GM12874 (cell line): ENCODE results near the gene ELAC2.

Source experiments
- CTCF ChIP-seq: IDR thresholded peaks from 2 replicates; pipeline ENCODE4 v1.5.1; 2011; ENCODE audit warnings: low read depth, mild to moderate bottlenecking, control low read depth, low read length, moderate library complexity; ENCODE audit not compliant: insufficient read depth

The ELAC2 gene

DNA sequence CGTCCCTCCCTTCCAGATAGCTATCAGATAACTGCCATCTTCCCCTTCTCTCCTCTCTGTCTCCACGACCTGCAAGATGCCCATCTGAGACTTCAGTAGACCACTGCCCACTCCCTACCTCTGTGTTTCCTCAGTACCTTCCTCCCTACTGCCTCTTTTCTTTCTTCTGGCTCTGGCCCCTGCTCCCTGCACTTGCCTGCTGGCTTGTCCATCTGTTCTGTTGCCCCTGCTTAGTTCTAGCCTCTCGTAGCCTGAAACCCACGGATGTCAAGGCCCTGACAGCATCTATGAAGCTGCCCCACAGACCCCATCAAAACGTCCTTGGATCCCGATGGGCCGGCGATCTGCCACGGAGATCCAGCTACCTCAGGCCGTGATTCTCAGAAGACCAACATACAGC lies 53.0 kb downstream of the ELAC2 start:
- no peak for TF ChIP-seq CTCF

- no peak for TF ChIP-seq CTCF
Measured at GRCh38 chr17:12964162-12964561, 53.7 kb downstream of the ELAC2 start.

GRCh38 chr17:12963505-12963904 lies 54.3 kb downstream of the ELAC2 start:
- no peak for TF ChIP-seq CTCF

- no peak for TF ChIP-seq CTCF
Measured at GRCh38 chr17:12961655-12962054, 56.2 kb downstream of the ELAC2 start.

GRCh38 chr17:12959441-12959840 lies 58.4 kb downstream of the ELAC2 start:
- no peak for TF ChIP-seq CTCF

DNA sequence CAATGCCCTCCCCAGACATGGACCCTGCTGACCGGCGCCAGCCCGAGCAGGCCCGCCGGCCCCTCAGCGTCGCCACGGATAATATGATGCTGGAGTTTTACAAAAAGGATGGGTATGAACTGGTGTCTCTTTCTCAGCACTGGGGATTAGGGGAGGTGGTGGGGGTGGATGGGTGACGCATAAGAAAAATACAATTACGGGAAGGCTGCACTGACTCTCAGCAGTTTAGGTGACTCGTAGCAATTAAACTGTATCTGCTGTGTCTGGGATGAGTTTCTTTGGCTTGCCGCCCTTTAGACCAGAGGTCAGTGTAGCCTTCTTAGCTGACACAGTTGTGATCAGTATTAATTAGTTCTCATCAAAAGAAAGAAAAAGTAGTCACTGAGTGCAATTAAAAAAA lies 59.0 kb downstream of the ELAC2 start:
- TF ChIP-seq CTCF, result no peak

DNA sequence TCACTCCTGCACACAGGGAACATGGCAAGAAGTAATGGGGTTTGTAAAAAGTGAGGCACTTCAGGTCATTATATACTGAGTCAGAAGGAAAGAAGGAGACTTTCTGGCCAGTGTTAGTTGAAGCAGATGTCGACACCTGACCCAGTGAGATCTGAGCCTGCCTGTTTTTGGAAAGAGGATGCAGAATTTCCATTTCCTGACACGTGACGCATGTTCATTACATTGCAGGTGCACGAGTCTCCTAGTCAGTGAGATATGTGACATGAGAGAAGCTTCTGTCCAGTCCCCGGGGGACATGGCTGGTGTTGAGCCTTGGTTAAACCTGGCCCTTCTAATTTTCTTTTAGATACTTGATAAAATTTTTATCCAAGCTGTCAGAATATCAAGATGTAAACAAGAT lies 62.3 kb downstream of the ELAC2 start:
- TF ChIP-seq CTCF, result no peak

GRCh38 chr17:12953156-12953555 lies 64.7 kb downstream of the ELAC2 start:
- TF ChIP-seq CTCF, result no peak
